ENCODE measurements around the gene TSPAN18. TPM values are rescaled to one million over a fixed set of nuclear protein-coding genes. Genes with fewer than 3 reads are reported as not detected.

TSPAN18 gene
- polyA plus RNA-seq, 1 of the 3 experiments (the other 2 are of a cell fraction): 0.72 TPM

- CTCF ChIA-PET: interaction anchor here (0.9 to 2.1 kb wide), 5 partner anchors 9 to 123 kb away, joined by 3 to 15 read pairs (median 5); no protein-coding TSS in a partner anchor
- no peak overlapping the region for H3K27ac ChIP-seq (ENCODE audit: low read depth in 2 of 2, low read length in 1 of 2)
- no peaks in the 10 kb centered on the region for H3K79me2 ChIP-seq (ENCODE audit: insufficient read depth)
- TF ChIP-seq ZBTB33 (IDR thresholded peaks at IDR 0.05; ENCODE audit: borderline replicate concordance, low read depth): no peak
- no peak for TF ChIP-seq PBX3 (IDR thresholded peaks at IDR 0.05)
- no peak for TF ChIP-seq CTCF (IDR thresholded peaks at IDR 0.05)
- TF ChIP-seq SIN3A (IDR thresholded peaks at IDR 0.05; ENCODE audit: borderline replicate concordance, low read depth, low read length): no peak
- no peak for TF ChIP-seq FOSL2 (IDR thresholded peaks at IDR 0.05; ENCODE audit: borderline replicate concordance, low read depth)
- TF ChIP-seq GATA2 (CRISPR knock-in tag; IDR thresholded peaks at IDR 0.05): no peak
- TF ChIP-seq IRF3 (IDR thresholded peaks at IDR 0.05; ENCODE audit: low read depth, low read length): no peak
- no peak for TF ChIP-seq SMC3 (IDR thresholded peaks at IDR 0.05; ENCODE audit: low read depth, low read length)
- TF ChIP-seq RAD21 (IDR thresholded peaks at IDR 0.05; ENCODE audit: low read length): no peak
- no peak for TF ChIP-seq EP300 (IDR thresholded peaks at IDR 0.05; ENCODE audit: borderline replicate concordance in 1 of 2, low read depth in 1 of 2, low read length in 1 of 2)
- no peak for TF ChIP-seq TEAD4 (IDR thresholded peaks at IDR 0.05; ENCODE audit: borderline replicate concordance, insufficient read depth)
- TF ChIP-seq NFIC (IDR thresholded peaks at IDR 0.05; ENCODE audit: borderline replicate concordance): no peak
- TF ChIP-seq RFX5 (IDR thresholded peaks at IDR 0.05; ENCODE audit: low read length): no peak
- no peak for TF ChIP-seq TAF1 (IDR thresholded peaks at IDR 0.05; ENCODE audit: borderline replicate concordance, low read depth, low read length)
- no peak for TF ChIP-seq FOXM1 (IDR thresholded peaks at IDR 0.05; ENCODE audit: low read depth)
- no peak for TF ChIP-seq ELF1 (IDR thresholded peaks at IDR 0.05)
- H3K36me3 ChIP-seq (replicated peaks in 1 of 2; ENCODE audit: control insufficient read depth in 1 of 2, insufficient read depth in 2 of 2, low read length in 1 of 2): no peaks in the 10 kb centered on the region
- no peak overlapping the region for H3K4me3 ChIP-seq (ENCODE audit: low read depth in 2 of 2, low read length in 1 of 2)
- no peaks in the 10 kb centered on the region for H4K20me1 ChIP-seq (ENCODE audit: insufficient read depth)
- H3K9ac ChIP-seq: no peak overlapping the region
- no peaks in the 10 kb centered on the region for H3K9me3 ChIP-seq
- WGBS (ENCODE audit: low lambda C conversion rate): 64% methylated on average over 11 of the region's 15 CpGs
- peaks cover 3% of the 10 kb centered on the region; the same call in 1 of the 2 replicates for H3K27me3 ChIP-seq (ENCODE audit: insufficient read depth)
- no peak overlapping the region for H2AFZ ChIP-seq (ENCODE audit: low read depth)
- H3K9me2 ChIP-seq: no peaks in the 10 kb centered on the region
- POLR2A ChIA-PET: no interaction called here
- no peaks in the 10 kb centered on the region for H3F3A ChIP-seq (replicated peaks; ENCODE audit: insufficient read depth)
- H3K4me2 ChIP-seq: no peak overlapping the region
- no peak for DNase-seq
- H3K4me1 ChIP-seq (ENCODE audit: control insufficient read depth in 1 of 2, insufficient read depth in 2 of 2, low read depth in 1 of 2, low read length in 1 of 2): peaks cover 5 to 16% of the 10 kb centered on the region in 2 experiments; a peak in 2 of 4 replicates
Observed at GRCh38 chr11:44980533-44981427, 254.0 kb downstream of the TSPAN18 start.

Other genes starting within 250 kb of the TSPAN18 start
- gene CD82, start 161.3 kb upstream of the TSPAN18 start, polyA plus RNA-seq (2012; rRNA removed): 35.6 and 39.2 TPM in 2 replicates
- 6.0 and 6.6 TPM in 2 replicates for gene TP53I11, start 223.9 kb downstream of the TSPAN18 start, polyA plus RNA-seq (2012; rRNA removed)